Glomerular endothelial cell (primary cell): Measurements from ENCODE around the gene CDC45. TPM values are rescaled to one million over a fixed set of nuclear protein-coding genes. Genes with fewer than 3 reads are reported as not detected.
A peak's percentile ranks its signal among the peaks of the same experiment; 100 is the strongest.
"Not testable (repeated sequence)": the region's sequence is repeated elsewhere in the genome, so short reads cannot be mapped to it uniquely, and the experiment has no call there.

Experiments
- DNase-seq: peaks from one replicate; pipeline ENCODE4 v3.0.0-alpha.2; 2011; ENCODE audit warnings: low read depth, low spot score; ENCODE audit errors: extremely low read depth
- total RNA-seq: library from RNA; depleted of rRNA; stranded (reverse); fragments of >200 nt; gene quantifications from 2 replicates; pipeline ENCODE4 v1.2.3, GENCODE V29; 2015

CDC45 gene
- total RNA-seq, 1 donor from 2014 or later = 11.5 TPM

DNA sequence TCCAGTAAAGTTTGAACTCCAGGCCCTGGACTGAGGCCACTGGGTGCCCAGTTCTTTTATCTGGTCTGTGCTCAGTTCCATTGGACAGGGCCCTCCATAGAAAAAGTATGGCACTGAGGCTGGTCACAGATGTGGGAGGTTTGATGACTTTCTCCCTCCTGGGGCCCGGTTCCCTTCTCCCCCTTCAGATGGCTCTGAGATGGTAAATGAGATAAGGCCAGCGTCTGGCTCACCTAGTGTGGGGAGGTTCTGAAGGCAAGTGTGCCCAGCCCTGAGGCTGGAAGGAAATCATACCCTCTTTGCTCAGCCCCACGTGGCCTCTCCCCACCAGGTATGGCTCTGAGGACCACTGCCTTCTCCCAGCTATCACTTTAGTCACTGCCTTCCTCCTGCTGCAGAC lies 45.9 kb downstream of the CDC45 start:
- no peak for DNase-seq

DNA sequence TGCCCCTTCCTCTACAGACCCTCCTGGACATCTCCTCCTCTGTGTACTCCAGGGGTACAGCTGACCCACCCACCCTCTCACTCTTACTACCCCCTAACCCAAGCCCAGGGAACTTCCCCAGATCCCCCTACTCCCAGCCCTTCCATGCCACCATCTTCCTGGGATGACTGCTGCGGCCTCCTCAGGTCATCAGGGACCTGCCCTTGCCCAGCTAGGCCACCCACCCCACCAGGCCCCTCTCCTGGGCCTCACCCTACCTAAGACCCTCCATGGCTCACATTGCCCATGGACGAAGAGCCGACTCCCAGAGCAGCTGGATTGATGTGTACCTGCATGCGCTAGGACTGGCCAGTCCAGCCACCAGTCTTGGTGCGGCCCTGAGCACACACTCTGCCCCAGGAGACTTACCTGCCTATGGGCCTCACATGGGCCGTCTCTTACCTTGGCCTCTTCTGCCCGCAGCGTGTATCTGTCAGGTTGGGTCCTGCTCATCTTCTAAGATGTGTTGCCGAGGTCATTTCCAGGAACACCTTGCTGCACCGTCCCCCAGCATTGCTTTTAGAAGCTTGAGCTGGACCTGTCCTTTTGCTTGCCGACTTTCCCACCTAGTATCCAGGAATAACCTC lies 46.5 kb downstream of the CDC45 start:
- no peak for DNase-seq

DNA sequence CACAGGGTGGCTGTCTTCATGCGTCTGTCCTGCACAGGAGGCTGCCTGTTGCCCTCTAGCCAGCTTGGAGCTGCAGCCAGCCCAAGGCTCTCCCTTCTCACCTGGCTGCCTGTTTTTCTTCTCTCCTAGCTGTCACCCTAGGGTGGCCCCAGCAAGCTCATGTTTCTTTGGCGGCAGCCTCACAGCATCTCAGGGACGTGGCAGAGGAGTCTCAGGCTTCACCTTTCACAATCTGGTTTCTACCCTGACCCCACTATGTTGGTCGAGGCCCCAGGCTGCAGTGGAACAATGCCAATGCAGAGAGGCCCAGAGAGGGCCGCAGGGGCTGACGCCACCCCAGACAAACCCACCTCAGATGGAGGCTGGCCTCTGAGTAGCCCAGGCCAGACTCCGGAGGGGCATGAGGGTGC lies 47.0 kb downstream of the CDC45 start:
- no peak for DNase-seq

DNA sequence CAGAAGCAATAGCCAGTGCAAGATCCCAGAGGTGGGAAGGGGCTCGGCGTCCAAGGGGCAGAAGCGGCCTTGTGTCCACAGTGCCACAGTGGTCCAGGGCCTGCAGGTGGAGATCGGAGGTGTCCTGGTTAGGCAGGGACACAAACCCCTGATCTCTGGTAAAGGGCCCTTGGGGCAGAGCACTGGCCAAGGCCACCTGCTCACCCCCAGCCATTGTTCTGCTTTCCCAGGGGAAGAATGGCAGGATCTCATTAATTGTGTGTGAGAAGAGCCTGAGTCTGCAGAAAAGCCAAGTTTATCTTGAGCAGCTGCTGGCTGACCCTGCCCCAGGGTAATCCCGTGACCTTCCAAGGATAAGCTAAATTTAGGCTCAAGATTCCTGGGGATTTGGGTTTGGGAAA lies 47.6 kb downstream of the CDC45 start:
- DNase-seq = no peak

DNA sequence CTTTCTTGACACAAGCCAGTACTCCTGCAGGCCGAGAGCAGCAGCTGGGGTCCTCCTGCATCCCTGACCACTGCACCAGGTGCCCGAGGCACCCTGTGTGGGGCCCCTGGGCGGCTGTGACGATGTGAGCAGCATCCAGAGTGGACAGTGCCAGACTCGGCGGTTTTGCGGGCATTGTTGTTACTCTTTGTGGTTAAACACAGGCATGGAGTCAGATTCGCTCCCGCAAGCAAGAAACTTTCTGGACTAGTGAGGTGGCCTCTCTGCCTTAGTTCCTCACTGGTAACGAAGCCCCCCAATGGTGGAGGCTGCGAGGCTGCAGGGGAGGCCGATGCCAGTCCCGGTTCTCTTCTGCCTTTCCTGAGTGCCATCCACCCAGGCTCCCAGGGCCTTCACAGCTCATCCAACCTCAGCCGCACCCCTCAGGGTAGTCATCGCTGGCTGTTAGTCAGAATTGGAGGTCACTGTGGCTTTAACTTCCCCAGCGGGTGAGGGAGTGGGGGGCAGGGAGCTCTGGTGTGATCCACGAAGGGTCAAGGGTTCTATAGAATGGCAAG lies 48.2 kb downstream of the CDC45 start:
- no peak for DNase-seq

DNA sequence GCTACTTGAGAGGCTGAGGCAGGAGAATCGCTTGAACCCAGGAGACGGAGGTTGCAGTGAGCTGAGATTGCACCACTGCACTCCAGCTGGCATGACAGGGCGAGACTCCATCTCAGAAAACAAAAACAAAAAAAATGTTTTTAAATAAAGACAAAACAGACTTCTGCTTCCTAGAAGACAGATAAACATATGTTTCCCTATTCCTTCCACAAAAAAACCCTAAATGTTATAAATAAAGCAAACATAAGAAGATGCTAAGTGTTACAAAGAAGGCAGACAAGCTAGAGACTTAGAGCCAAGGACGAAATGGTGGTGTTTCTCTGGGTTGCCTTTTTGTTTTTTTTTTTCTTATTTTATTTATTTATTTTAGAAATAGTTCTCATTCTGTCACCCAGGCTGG lies 50.1 kb downstream of the CDC45 start:
- DNase-seq = no peak

DNA sequence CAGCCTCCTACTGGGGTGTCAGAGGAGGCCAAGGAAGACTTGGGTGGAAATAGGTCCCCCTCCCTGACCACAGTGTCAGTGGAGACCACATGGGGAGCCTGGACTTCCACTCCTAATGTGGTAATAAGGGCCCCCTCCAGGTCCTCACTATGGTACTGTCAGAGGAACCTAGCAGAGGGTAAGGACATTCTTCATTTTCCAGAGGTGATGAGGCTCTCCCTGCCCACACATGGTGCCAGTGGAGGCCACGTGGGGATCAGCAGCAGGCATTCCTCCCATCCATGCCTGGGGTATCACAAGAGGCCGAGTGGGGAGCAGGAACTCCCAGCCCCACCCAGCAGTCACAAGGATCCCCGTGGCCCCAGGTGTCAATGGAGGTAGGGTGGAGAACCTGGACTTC lies 51.0 kb downstream of the CDC45 start:
- no peak for DNase-seq

DNA sequence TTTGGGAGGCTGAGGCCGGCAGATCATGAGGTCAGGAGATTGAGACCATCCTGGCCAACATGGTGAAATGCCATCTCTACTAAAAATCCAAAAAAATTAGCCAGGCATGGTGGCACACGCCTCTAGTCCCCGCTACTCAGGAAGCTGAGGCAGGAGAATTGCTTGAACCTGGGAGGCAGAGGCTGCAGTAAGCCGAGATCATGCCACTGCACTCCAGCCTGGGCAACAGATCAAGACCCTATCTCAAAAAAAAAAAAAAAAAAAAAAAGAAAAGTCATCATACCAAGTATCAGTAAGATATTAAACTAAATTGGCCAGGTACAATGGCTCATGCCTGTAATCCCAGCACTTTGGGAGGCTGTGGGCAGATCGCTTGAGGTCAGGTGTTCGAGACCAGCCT lies 51.6 kb downstream of the CDC45 start:
- DNase-seq = not testable (repeated sequence)

DNA sequence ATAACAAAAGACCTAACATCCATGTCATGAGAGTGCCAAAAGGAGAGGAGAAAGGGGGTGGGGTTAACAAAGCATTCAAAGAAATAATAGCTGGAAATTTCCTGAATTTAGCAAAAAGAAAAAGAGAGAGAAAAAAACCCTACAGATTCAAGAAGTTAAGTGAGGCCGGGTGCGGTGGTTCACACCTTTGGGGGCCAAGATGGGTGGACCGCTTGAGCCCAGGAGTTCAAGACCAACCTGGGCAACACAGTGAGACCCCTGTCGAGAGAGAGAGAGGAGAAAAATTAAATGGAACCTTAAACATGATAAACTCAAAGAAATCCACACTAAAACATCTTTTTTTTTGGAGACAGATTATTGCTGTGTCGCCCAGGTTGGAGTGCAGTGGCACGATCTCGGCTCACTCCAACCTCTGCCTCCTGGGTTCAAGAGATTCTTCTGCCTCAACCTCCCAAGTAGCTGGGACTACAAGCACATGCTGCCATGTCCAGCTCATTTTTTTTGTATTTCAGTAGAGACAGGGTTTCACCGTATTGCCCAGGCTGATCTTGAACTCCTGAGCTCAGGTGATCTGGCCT lies 53.4 kb downstream of the CDC45 start:
- no peak for DNase-seq

DNA sequence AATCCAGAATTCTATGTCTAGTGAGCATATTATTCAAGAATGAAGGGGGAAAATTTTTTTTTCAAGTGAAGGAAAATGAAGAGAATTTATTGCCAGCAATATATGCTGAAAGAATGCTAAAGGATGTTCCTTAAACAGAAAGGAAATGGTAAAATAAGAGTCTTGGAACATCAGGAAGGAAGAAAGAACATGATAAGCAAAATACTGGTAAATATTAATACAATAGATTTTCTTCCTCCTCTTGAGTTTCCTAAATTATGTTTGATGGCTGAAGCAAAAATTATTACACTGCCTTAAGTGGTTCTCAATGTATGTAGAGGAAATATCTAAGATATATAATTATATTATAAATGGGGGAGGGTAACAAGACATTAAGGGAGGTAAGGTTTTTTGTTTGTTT lies 54.1 kb downstream of the CDC45 start:
- no peak for DNase-seq

DNA sequence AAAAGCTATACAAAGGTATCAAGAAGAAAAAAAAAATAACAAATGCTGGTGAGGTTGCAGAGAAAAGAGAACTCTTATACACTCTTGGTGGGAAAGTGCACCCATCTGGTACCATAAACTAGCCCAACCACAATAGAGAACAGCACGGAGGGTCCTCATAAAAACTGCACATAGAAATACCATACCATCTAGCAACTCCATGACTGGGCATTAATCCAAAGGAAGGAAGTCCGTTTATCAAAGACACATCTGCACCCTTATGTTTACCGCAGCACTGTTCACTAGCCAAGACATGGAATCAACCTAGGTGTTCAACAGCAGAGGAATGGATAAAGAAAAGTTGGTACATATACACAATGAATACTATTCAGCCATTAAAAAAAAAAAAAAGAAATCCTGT lies 55.3 kb downstream of the CDC45 start:
- DNase-seq = peak; percentile 57

DNA sequence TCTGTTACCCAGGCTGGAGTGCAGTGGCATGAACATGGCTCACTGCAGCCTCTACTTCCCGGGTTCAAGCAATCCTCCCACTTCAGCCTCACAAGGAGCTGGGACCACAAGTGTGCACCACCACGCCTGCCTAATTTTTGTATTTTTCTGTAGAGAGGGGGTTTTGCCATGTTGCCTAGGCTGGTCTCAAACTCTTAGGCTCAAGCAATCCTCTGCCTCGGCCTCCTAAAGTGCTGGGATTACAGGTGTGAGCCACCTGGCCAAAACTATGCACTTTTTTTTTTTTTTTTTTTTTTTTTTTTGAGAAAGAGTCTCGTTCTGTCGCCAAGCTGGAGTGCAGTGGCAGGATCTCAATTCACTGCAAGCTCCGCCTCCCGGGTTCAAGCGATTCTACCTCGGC lies 56.8 kb downstream of the CDC45 start:
- DNase-seq = no peak

DNA sequence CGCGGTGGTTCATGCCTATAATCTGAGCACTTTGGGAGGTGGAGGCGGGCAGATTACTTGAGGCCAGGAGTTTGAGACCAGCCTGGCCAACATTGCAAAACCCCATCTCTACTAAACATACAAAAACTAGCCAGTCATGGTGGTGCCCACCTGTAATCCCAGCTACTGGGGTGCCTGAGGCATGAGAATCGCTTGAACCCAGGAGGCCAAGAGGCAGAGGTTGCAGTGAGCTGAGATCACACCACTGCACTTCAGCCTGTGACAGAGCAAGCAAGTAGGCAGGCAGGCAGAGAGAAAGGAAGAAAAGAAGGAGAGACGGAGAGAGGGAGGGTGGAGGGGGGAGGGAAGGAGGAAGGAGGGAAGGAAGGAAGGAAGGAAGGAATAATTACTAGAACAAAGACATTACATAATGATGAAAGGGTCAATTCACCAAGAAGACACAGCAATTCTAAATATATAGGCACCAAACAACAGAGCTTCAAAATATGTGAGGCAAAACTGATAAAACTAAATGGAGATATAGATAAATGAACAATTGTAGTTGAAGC lies 58.3 kb downstream of the CDC45 start:
- no peak for DNase-seq

DNA sequence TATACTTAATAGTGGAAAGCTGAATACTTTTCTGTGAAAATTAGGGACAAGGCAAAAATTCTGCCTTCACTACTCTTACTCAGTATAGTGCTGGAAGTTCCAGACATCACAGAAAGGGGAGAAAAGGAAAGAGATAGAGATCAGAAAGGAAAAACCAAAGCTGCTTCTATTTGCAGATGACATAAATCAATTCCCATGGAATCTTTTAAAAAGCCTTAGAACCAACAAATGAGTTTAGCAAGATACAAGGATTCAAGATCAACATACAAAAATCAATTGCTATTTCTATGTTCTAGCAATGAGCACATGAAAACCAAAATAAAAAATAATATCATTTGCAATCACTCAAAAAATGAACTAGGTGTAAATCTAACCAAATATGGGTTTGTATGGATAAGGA lies 60.7 kb downstream of the CDC45 start:
- DNase-seq = no peak

DNA sequence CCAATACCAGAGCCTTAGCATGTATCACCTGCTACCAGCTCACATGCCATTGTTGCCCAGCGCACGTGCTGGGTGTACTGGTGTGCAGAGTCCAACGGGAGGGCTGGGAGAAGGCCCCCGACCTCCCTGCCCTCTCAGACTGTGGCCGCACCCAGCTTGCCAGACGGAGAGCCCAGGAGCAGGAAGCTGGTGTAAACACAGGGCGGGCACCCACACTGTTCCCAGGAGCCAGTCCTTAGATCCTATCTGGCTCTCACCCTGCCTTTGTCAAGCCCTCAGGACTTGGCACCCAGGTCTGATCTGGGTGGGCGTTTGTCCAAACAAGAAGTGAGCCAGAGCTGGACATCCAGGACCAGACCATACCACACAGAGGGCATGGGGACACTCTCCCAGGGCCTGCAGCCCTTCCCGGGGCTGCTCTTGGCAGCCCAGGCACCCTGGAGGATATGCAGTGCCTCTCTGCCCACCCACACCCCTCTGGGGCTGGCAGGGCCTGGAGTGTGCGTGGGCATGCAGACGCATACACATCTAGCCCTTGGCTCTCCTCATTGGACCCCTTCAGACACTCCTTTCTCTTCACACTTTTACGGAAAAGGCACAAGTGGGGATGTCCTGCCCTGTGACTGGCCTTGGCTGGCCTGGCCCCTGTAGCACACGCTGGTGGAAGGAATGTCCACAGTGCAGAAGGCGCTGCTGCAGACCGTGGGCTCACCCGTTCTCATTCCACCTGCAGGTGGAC lies 64.4 kb downstream of the CDC45 start:
- no peak for DNase-seq

DNA sequence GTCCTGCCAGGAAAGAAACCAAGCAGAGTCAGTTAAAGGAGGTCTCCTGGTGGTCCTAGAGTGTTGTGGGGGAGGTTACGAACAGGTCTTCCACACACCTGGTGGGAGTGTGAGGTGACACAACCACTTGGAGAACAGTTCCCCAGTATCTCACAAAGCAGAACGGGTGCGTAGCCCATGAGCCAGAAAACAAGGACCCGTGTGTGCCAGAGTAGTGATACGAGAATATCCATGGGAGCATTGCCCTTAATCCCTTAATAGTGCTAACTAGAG lies 66.2 kb downstream of the CDC45 start:
- no peak for DNase-seq

DNA sequence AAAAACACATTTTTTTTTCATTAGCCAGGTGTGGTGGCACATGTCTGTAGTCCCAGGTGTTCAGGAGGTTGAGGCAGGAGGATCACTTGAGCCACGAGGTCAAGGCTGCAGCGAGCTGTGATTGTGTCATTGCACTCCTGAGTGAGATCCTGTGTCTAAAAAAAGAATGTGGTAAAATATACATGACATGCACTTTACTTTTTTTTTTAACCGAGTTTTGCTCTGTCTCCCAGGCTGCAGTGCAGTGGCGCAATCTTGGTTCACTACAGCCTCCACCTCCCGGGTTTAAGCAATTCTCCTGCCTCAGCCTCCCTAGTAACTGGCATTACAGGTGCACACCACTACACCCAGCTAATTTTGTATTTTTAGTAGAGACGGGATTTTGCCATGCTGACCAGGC lies 67.0 kb downstream of the CDC45 start:
- no peak for DNase-seq

DNA sequence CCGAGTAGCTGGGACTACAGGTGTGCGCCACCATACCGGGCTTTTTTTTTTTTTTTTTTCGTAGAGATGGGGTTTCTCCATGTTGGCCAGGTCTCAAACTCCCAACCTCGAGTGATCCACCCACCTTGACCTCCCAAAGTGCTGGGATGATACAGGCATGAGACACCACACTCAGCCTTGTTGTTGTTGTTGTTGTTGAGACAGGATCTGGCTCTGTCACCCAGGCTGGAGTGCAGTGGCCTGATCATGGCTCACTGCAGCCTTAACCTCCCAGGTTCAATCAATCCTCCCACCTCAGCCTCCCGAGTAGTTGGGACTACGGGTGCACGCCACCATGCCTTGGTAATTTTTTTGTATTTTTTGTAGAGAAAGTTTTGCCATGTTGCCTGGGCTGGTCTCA lies 67.9 kb downstream of the CDC45 start:
- DNase-seq = no peak

DNA sequence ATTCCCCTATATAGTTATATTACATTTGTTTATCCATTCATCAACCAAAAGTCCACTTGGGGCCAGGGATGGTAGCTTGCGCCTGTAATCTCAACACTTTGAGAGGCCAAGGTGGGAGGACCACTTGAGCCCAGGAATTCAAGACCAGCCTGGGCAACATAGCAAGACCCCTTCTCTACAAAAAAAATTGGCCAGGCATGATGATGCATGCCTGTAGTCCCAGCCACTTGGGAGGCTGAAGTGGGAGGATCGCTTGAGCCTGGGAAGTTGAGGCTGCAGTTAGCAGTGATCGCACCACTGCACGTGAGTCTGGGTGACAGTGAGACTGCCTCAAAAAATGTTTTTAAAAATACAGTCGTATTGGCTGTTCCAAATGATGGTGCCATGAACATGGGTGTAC lies 68.7 kb downstream of the CDC45 start:
- not testable (repeated sequence) for DNase-seq

DNA sequence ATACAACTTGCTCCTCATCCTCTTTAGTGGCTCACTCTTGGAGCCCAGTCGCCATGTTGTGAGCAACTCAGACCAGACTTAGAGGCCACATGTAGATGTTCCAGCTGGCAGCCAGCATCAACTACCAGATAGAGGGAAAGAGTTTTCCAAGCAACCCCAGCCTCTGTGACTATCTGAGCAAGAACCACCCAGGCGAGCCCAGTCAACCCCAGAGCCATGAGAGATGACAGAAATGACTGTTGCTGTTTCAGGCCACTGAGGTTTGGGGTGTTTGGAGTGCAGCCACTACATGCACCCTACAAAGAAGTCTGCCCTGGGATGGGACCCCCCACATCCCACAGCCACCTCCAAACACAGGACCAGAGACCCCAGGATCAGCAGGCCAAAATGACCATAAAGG lies 69.2 kb downstream of the CDC45 start:
- no peak for DNase-seq

DNA sequence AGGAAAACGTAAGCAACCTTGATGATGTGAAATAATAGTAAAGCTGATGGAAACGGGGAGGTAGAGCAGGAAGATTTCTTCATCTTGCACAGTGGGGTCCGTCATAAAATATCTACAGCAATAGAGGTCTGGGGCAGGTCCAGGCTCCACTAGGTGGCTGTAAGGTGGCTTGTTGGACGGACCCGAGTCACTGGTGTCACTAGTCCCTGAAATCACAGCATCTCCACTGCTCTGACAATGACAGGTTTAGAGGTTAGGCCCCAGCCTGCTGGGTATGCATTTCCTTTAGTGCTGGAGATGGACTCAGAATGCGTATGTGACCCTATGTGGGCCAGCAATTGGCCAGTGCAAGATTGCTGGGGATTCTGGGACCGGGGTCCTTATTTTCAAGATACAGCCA lies 69.7 kb downstream of the CDC45 start:
- DNase-seq = no peak

DNA sequence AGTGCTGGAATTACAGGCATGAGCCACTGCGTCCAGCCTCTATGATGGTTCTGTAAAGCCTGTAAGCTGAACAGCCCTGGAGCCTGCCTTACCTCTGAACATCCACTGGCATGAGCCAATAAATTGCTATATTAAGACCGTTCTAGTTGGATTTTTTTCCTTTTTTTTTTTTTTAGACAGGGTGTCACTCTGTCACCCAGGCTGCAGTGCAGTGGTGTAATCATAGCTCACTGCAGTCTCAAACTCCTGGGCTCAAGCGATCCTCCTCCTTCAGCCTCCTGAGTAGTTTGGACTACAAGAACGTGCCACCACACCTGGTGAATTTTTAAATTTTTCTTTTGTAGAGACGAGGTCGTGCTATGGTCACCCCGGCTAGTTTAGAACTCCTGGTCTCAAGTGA lies 70.7 kb downstream of the CDC45 start:
- no peak for DNase-seq
